Thyroid gland (tissue), 4 donors: ENCODE results near the gene FPR1.

Source experiments
- POLR2A ChIP-seq, 2 donors: fragments of 450-650 bp; IDR thresholded peaks; one replicate each; pipeline ENCODE4 v1.6.1; 2017; ENCODE audit warnings: antibody characterized with exemption in 2 of 2, mild to moderate bottlenecking in 2 of 2, moderate library complexity in 1 of 2
- TF ChIP-seq, protein P1 (sequence below), 6 experiments: fragments of 200-600 bp in 3 of 6; fragments of 450-650 bp in 3 of 6; sonication (generic) in 3 of 6; IDR thresholded peaks; one replicate each; pipeline ENCODE4 v1.5.1; 2016 to 2019; ENCODE audit warnings: antibody characterized with exemption in 6 of 6, mild to moderate bottlenecking in 2 of 6, inconsistent platforms in 1 of 6, moderate library complexity in 1 of 6

GRCh38 chr19:51796195-51796679 lies 44.6 kb upstream of the FPR1 start:
- TF ChIP-seq, protein P1, sequence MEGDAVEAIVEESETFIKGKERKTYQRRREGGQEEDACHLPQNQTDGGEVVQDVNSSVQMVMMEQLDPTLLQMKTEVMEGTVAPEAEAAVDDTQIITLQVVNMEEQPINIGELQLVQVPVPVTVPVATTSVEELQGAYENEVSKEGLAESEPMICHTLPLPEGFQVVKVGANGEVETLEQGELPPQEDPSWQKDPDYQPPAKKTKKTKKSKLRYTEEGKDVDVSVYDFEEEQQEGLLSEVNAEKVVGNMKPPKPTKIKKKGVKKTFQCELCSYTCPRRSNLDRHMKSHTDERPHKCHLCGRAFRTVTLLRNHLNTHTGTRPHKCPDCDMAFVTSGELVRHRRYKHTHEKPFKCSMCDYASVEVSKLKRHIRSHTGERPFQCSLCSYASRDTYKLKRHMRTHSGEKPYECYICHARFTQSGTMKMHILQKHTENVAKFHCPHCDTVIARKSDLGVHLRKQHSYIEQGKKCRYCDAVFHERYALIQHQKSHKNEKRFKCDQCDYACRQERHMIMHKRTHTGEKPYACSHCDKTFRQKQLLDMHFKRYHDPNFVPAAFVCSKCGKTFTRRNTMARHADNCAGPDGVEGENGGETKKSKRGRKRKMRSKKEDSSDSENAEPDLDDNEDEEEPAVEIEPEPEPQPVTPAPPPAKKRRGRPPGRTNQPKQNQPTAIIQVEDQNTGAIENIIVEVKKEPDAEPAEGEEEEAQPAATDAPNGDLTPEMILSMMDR (IDR thresholded peaks at IDR 0.05): no peak
- TF ChIP-seq POLR2A (IDR thresholded peaks at IDR 0.05): no peak
